Endometrial microvascular endothelial cells (primary cell): ENCODE data around the gene ZNF132. TPM values are rescaled to one million over a fixed set of nuclear protein-coding genes. Genes with fewer than 3 reads are reported as not detected.

ENCODE experiments used
- in situ Hi-C: cut with HindIII; loops from 2 replicates; pipeline ENCODE4 v1.10.0; 2017; ENCODE audit warnings: low sequenced_read_pairs, low pct_unique_long_range_greater_than_20kb; ENCODE audit errors: inconsistent ontology term
- total RNA-seq: library from RNA; depleted of rRNA; stranded (reverse); fragments of >200 nt; gene quantifications from one replicate; pipeline ENCODE4 v1.2.3, GENCODE V29; 2015; ENCODE audit errors: inconsistent ontology term

The ZNF132 gene
- total RNA-seq, 1 donor from 2014 or later, result 3.3 TPM

DNA sequence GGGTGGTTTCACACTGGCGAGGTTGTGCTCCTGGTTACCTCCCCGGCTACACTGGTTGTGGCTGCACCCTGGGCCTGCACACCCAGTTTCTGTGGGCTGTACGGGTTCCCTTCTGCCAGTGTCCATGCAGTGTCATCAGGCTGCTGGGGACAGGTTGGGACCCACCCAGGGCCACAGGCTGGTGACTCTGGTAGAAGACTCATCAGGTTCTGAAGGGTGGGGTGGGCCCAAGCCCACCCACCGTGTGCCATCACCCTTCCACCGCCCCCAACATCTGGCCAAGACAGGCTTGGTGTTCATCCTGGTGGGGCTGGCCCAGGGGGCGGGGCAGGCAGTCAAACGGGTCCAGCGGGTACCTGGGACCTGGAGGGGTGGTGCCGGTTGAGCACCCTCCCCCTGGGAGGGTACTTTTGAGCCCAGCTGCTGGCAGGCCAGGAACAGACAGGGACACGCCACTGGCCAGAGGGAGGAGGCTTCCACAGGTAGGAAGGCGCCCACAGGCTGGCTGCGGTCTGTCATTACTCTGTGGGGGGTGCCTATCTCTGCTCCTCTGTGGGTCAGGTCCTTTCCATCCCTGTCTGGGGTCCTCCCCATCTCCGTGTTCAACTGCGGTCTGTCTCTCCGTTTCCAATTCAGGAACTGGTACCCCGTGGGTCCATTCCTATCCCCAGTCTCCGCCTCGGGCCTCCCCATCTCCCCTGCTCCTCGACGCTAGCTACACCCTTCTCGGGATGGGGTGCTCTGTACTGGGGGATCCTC is 44.6 kb downstream of the ZNF132 start, which contains the start of gene RNF225:
RNF225 (plus strand) TSS at position 437 of the 759 bp plus-strand sequence. CDS start 434 bp downstream, outside the sequence.
- in situ Hi-C loops, result no loop called here

DNA sequence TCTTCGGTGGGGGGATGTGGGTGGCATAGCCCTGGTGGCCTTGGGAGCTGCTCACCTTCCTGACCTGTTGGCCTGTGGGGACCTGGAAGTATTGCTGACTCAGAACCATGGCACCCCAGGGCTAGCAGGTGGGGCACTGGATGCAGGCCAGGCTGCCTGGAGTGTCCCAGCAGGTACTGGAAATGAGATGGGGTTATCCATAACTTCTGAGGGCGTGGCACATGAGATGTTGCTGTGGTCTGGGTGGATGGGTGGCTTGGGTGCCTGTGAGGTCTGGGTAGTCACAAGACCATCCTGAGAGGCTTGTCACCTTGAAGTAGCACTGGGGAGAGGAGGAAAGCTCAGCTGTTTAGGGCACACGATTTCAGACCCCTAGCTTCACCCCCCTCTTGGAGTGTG is 45.1 kb downstream of the ZNF132 start:
- in situ Hi-C loops, result no loop called here

DNA sequence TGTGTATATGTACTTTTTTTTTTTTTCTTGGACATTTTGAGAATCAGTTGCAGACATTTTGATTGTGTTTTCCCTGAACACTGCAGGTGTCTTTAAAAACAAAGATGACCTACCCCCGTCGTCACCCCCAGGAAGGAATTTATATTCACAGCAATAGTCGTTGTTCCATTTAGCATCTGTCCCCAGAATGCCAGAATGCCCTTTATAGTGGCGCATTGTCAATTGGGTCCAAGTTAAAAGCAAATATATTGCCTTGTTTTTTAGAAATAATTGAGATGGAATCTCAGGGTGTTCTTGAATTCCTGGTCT is 46.3 kb downstream of the ZNF132 start:
- in situ Hi-C loops, result no loop called here

DNA sequence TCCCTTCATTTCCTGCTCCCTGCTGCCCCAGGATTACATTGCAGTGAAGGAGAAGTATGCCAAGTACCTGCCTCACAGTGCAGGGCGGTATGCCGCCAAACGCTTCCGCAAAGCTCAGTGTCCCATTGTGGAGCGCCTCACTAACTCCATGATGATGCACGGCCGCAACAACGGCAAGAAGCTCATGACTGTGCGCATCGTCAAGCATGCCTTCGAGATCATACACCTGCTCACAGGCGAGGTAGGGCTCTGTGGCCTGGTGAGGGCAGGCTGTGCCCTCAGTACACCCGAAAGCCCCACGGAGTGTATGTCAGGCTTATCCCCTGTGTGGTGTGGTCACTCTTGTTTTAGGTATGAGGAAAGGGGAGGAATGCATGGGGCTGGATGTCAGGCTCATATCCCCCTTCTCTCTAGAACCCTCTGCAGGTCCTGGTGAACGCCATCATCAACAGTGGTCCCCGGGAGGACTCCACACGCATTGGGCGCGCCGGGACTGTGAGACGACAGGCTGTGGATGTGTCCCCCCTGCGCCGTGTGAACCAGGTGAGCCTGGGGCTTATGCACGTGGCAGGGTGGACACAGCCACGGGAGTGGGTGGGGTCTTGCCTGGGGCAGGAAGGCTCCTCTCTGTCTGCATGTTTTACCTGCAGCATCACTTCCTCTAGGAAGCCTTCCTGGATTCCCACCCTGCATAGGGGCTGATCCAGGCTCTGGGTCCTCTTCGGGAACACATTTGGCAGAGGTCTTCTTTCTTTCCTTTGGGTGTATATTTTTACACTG is 46.8 kb downstream of the ZNF132 start:
- in situ Hi-C loops, result no loop called here

DNA sequence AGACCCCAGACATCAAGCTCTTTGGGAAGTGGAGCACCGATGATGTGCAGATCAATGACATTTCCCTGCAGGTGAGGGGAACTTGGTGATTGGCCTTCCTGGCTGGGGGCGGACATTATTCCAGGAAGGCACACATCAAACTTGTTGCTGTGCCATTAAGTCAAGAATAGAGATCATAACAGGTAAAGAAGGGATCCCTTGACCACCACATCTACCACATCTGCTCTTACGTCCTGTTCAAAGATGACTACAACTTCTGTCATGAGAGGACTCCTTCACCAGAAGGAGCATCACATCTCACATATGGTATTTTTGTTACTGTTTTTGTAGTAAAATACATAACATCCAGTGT is 51.8 kb downstream of the ZNF132 start:
- in situ Hi-C loops, result no loop called here

DNA sequence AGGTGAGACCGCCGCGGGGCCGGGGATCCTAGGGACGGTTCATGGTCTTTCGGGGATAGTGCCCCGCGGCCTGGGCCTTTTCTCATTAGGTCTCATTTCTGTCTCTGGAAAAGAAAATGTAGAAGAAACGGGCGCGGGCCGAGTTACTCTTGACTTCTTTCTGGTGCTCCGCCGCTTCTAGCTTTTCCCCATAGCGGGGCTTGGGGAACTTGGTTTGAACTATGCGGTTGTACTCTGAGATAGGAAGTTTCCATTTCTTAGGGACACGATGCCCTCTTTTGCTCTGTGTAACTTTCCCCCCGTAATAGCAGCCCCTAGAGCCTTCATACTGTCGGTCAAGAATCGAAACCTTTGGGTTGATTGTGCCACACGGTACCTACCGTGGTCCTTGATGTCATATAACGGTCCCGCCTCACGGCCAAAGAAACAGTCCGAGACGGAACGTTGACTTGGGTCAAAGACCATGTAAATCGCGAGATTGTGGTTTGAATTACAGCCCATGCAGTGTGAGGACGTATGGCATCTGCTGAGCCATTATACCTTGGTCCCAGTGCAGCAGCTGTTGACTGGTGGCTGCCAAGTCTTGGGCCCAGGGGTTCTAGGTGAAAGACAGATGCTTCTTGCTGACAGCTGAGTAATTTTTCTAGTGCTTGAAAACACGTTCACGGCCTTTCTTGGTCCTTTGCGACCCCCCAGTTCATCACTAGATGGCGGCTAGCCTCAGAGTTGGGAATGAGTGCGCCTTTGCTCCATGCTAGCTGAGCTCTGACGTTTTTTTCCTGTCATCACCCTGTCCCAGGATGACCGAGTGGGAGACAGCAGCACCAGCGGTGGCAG is 52.4 kb downstream of the ZNF132 start:
- in situ Hi-C loops, result no loop called here

DNA sequence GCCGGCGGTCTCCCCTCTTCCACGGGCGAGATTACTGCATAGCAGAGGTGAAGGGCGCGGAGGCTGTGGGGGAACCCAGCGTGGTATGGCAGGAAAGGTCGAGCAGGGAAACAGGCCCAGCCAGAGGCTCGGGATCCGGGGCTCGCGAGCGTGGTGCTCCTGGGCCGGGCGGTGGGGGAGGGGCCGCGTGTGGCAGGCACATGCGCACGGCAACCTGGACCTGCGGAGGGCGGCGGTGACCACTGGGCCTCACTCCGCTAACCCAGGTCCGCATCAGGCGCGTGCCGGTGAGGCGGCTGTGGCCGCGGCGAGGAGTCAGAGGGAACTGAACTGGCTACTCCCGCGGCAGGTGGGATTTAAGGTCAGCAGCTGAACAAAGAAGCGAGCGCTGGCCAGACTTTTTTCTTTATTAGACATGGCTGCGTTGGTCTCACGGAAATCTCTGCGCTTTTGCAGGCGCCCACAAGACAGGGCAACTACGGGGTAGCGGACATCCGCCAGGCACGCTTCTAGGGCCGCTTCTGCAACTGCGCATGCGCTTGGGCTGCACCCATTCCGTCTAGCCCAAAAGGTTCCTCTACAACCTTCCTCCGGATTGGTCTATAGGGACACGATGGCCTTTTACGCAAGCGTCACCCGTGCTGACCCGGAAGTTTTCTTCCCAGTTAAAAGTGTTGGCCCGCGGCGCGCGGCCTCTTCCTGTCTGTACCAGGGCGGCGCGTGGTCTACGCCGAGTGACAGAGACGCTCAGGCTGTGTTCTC is 53.2 kb downstream of the ZNF132 start, which contains the start of gene RPS5:
RPS5 (plus strand) TSS at position 694 of the 762 bp plus-strand sequence. CDS start 869 bp downstream, outside the sequence.
- in situ Hi-C loops, result no loop called here

DNA sequence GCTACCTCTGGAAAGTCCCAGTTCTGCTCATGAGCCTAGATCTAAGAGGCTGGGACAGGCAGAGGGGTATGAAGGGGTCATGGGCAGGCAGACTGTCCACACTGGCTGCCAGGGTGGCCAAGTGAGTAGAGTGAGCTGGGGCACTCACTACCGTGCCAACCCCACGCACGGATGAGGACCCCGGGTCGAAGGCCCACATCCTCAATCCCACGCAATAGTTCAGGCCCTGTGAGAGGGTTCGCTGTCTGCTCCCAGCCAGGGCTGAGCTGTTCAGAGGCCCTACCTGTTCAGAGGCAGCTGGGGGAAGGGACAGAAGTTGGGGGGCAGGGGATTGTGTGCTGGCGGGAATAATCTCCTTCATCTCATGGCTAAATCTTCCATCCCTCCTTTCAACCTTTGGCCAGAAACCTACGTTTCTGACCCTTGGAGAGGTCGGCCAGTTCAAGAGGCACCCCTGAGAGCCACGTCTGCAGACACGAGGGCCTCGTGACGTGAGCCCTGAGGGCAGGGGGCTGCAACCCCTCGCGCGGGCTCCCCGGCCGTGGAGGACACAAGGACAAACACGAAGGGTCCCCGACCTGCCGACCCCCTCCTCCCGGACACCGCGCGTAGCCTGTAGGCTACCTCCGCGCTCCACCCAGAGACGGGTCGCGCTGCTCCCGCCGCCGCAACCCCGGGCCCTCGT is 53.9 kb downstream of the ZNF132 start:
- in situ Hi-C loops, result no loop called here

DNA sequence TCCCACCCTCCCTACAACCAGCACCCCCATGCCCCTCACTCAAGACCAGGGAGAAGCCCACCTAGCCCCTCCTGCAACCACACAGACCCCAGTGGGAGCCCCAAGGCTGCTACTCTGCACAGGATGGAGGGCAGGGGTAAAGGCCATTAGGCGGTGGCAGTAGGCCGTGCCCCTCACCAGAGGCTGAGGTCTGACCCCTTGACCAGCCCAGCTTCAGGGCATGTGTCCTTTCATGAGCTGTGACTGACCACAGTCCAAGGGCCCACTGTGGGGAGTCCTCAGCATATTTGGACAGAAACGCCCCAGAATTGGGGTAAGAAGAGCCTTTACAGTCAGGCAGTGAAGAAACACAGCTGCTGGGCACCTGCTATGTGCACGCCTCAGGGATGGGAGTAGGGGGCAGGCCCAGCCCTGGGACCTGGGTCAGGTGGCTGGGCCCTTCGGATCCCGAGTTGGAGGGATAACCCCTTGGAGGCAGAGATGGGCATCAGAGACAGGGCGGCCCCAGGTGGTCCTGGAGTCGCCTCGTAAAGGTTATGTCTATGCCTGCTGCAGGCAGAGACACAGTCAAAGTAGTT is 54.6 kb downstream of the ZNF132 start:
- in situ Hi-C loops, result no loop called here

DNA sequence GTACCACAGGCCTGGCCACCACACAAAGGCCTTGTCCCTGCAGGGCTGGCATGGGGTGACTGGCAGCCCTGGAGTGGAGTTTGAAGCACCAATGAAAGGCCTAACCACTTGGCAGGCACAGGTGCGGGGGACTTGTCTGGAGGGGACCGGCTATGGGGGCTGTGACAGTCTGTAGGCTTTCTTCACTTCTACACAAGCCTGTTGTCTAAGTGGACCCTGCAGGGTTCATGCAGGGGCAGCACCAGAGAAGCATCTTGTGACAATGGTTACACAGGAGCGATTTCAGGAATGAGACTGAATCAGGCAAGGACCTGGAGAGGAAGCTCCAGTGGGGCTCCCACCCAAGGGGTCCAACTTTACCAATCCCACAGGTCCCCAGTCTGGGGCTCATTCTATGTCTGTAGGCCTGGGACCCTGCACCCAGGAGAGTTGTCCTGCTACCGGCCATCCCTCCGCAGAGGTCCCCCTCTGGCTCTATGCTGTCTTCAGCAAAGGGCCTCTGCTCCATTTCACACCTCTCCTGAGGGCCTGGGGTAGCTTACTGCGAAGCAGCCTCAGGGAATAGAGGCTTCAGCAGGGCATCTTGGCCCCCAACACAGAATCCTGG is 56.9 kb downstream of the ZNF132 start:
- in situ Hi-C loops, result no loop called here

Other genes with a start within 250 kb of the ZNF132 start
- 59.2 TPM for gene ZNF544, start 211.2 kb downstream of the ZNF132 start, total RNA-seq
- 2.9 TPM for gene ZNF8, start 161.2 kb downstream of the ZNF132 start, total RNA-seq
- gene ERVK3-1, start 134.8 kb downstream of the ZNF132 start, total RNA-seq, result 44.8 TPM
- 1.3 TPM for gene ZSCAN22, start 113.2 kb downstream of the ZNF132 start, total RNA-seq
- gene A1BG, start 86.7 kb downstream of the ZNF132 start, total RNA-seq, result not detected
- 0.19 TPM for gene ZNF497, start 77.4 kb downstream of the ZNF132 start, total RNA-seq
- 3.1 TPM for gene ZNF837, start 59.1 kb downstream of the ZNF132 start, total RNA-seq
- 2,433 TPM for gene RPS5, start 52.9 kb downstream of the ZNF132 start, total RNA-seq
- gene RNF225, start 44.5 kb downstream of the ZNF132 start, total RNA-seq, result not detected
- 2.6 TPM for gene ZNF584, start 31.5 kb downstream of the ZNF132 start, total RNA-seq
- 8.5 TPM for gene ZNF324B, start 11.5 kb upstream of the ZNF132 start, total RNA-seq
- 7.5 TPM for gene ZNF324, start 26.9 kb upstream of the ZNF132 start, total RNA-seq
- gene ZNF446, start 36.2 kb upstream of the ZNF132 start, total RNA-seq, result 7.4 TPM
- gene SLC27A5, start 71.8 kb upstream of the ZNF132 start, total RNA-seq, result 13.9 TPM
- 10.3 TPM for gene ZBTB45, start 79.7 kb upstream of the ZNF132 start, total RNA-seq
- gene TRIM28, start 103.9 kb upstream of the ZNF132 start, total RNA-seq, result 420 TPM
- gene CHMP2A, start 115.0 kb upstream of the ZNF132 start, total RNA-seq, result 67.3 TPM
- gene UBE2M, start 118.5 kb upstream of the ZNF132 start, total RNA-seq, result 37.9 TPM
- gene MZF1, start 133.2 kb upstream of the ZNF132 start, total RNA-seq, result 12.7 TPM